B cell (primary cell): ENCODE results near the gene ERC1. TPM values are rescaled to one million over a fixed set of nuclear protein-coding genes. Genes with fewer than 3 reads are reported as not detected.
"Not testable (repeated sequence)": the region's sequence is repeated elsewhere in the genome, so short reads cannot be mapped to it uniquely, and the experiment has no call there.

ENCODE experiments used
- ATAC-seq: fragments of 200-7000 bp; cut with Tn5 transposase; one replicate; pipeline ENCODE4 v1.10.0; 2021; ENCODE audit warnings: low read depth, mild to moderate bottlenecking, moderate number of reproducible peaks, moderate library complexity
- CTCF ChIA-PET: fragments of 350-600 bp; sonication (Branson Sonifier 250); formaldehyde crosslinking; loops from one replicate; lab custom pipeline; 2021; ENCODE audit warnings: antibody characterized with exemption, inconsistent platforms; lab: Charles Lee
- POLR2A ChIA-PET: fragments of 350-600 bp; sonication (Branson Sonifier 250); formaldehyde crosslinking; loops from one replicate; lab custom pipeline; 2021; ENCODE audit warnings: antibody characterized with exemption; lab: Charles Lee
- DNase-seq: peaks from one replicate; pipeline ENCODE4 v3.0.0; 2013
- H2AFZ ChIP-seq: 2 replicates; pipeline ENCODE4 v1.6.1; 2012; ENCODE audit warnings: mild to moderate bottlenecking, low read depth, low read length; ENCODE audit not compliant: insufficient read depth, poor library complexity, severe bottlenecking
- H3K27ac ChIP-seq, 2 donors: 1 replicate in 1 of 2; 2 replicates in 1 of 2; pipeline ENCODE4 v1.5.1; 2012 to 2013; ENCODE audit warnings: low read length in 2 of 2, mild to moderate bottlenecking in 2 of 2, moderate library complexity in 1 of 2
- H3K27me3 ChIP-seq, 4 experiments: fragments of 200-600 bp in 1 of 4; sonication (generic) in 1 of 4; replicated peaks in 1 of 4; 1 replicate in 2 of 4; 2 replicates in 2 of 4; pipeline versions ENCODE4 v1.6.1 to v1.7.0; 2013 to 2016; ENCODE audit warnings: low read length in 3 of 4, mild to moderate bottlenecking in 2 of 4, mixed read lengths in 1 of 4, moderate library complexity in 1 of 4; ENCODE audit not compliant: insufficient read depth in 4 of 4, control insufficient read depth in 3 of 4; ENCODE audit errors: control extremely low read depth in 1 of 4
- H3K36me3 ChIP-seq, 2 experiments: replicated peaks in 1 of 2; 1 replicate in 1 of 2; 2 replicates in 1 of 2; pipeline versions ENCODE4 v1.6.1 to v1.7.1; 2013; ENCODE audit warnings: low read length in 1 of 2; ENCODE audit not compliant: insufficient read depth in 2 of 2, control insufficient read depth in 1 of 2; ENCODE audit errors: control extremely low read depth in 1 of 2, extremely low read depth in 1 of 2
- H3K4me1 ChIP-seq, 2 donors: fragments of 200-600 bp in 1 of 2; sonication (generic) in 1 of 2; 1 replicate in 1 of 2; 2 replicates in 1 of 2; pipeline versions ENCODE4 v1.5.1 to v1.6.1; 2013 to 2017; ENCODE audit warnings: low read length in 2 of 2; ENCODE audit not compliant: control insufficient read depth in 2 of 2, insufficient read depth in 2 of 2
- H3K4me2 ChIP-seq: replicated peaks from 2 replicates; pipeline ENCODE3; 2012; ENCODE audit warnings: mild to moderate bottlenecking, low read depth, low read length; ENCODE audit not compliant: poor library complexity, severe bottlenecking
- H3K4me3 ChIP-seq, 5 experiments: fragments of 200-600 bp in 1 of 5; sonication (generic) in 1 of 5; 1 replicate in 3 of 5; 2 replicates in 2 of 5; pipeline versions ENCODE4 v1.5.1 to v1.7.0; 2011 to 2016; ENCODE audit warnings: low read length in 4 of 5, mild to moderate bottlenecking in 4 of 5, low read depth in 2 of 5, control low read depth in 1 of 5, moderate library complexity in 1 of 5; ENCODE audit not compliant: insufficient read depth in 1 of 5; ENCODE audit errors: control extremely low read depth in 1 of 5, extremely low read depth in 1 of 5
- H3K79me2 ChIP-seq: fragments of 200-600 bp; sonication (generic); one replicate; pipeline ENCODE4 v1.6.0; 2016; ENCODE audit warnings: low read length; ENCODE audit not compliant: control insufficient read depth, insufficient read depth
- H3K9ac ChIP-seq: fragments of 200-600 bp; sonication (generic); 2 replicates; pipeline ENCODE4 v1.6.1; 2017; ENCODE audit warnings: mild to moderate bottlenecking, low read length, moderate library complexity
- H3K9me3 ChIP-seq, 3 donors: one replicate each; pipeline versions ENCODE4 v1.6.1 to v1.7.1; 2013; ENCODE audit warnings: low read length in 2 of 3; ENCODE audit not compliant: control insufficient read depth in 2 of 3, insufficient read depth in 1 of 3; ENCODE audit errors: control extremely low read depth in 1 of 3
- H4K20me1 ChIP-seq: 2 replicates; pipeline ENCODE4 v1.6.0; 2012; ENCODE audit warnings: mild to moderate bottlenecking, low read length; ENCODE audit not compliant: insufficient read depth, control insufficient read depth, poor library complexity, severe bottlenecking
- H3K27ac Mint-ChIP-seq: one replicate; pipeline ENCODE4 v1.8.0; 2021; ENCODE audit warnings: mixed read lengths
- H3K27me3 Mint-ChIP-seq: one replicate; pipeline ENCODE4 v1.8.0; 2021; ENCODE audit warnings: mixed read lengths
- H3K4me1 Mint-ChIP-seq: one replicate; pipeline ENCODE4 v1.8.0; 2021; ENCODE audit warnings: mixed read lengths
- H3K4me3 Mint-ChIP-seq: one replicate; pipeline ENCODE4 v1.8.0; 2021; ENCODE audit warnings: mixed read lengths
- H3K9me3 Mint-ChIP-seq: one replicate; pipeline ENCODE4 v1.8.0; 2022; ENCODE audit warnings: mixed read lengths; ENCODE audit not compliant: insufficient read depth
- CTCF ChIP-seq: fragments of 200-600 bp; IDR thresholded peaks from one replicate; pipeline ENCODE4 v1.8.0; 2022; ENCODE audit warnings: antibody characterized with exemption, mild to moderate bottlenecking
- EZH2 ChIP-seq: IDR thresholded peaks from 2 replicates; pipeline ENCODE4 v1.6.1; 2012; ENCODE audit warnings: borderline replicate concordance, low read depth, mild to moderate bottlenecking, moderate library complexity, low read length; ENCODE audit not compliant: insufficient read depth, poor library complexity, severe bottlenecking
- WGBS: methylation state at CpG from one replicate; pipeline ENCODE4 v1.1.5; 2013; ENCODE audit warnings: missing lambda C conversion rate; ENCODE audit not compliant: insufficient coverage; 5-methylcytosine and 5-hydroxymethylcytosine counted together
- intact Hi-C: fragments of 100-400 bp; cut with micrococcal nuclease; formaldehyde crosslinking; loops from one replicate; pipeline ENCODE4 v1.10.0; 2022
- polyA plus RNA-seq: library from polyadenylated mRNA; depleted of rRNA; stranded (reverse); fragments of >200 nt; gene quantifications from 2 replicates; pipeline ENCODE4 v1.2.3, GENCODE V29; 2012
- total RNA-seq, 2 donors: library from RNA; stranded (reverse); fragments of 120-200 nt in 1 of 2; gene quantifications; 1 replicate in 1 of 2; 2 replicates in 1 of 2; pipeline versions ENCODE4 v1.2.3 to v1.2.4, GENCODE V29; 2013 to 2022

Gene ERC1
- total and polyA plus RNA-seq, 2 donors (not counting 1 experiment from before 2014, with no cell fraction given) = 4.0 to 77.6 TPM

- Histone ChIP-seq H3K36me3 (no peaks in the 10 kb centered on the region), H3K4me3 (no peak overlapping the region), H3K9ac (no peak overlapping the region), H3K27me3 (no peaks in the 10 kb centered on the region), H2AFZ (peak overlapping the region; percentile 21), H3K79me2 (no peaks in the 10 kb centered on the region), H3K9me3 (no peaks in the 10 kb centered on the region), H4K20me1 (no peaks in the 10 kb centered on the region), H3K4me2 (peak overlapping the region; percentile 75), H3K4me1 (peaks cover 23 to 48% of the 10 kb centered on the region in 2 donors), H3K27ac (peak overlapping the region in 1 of 2 donors; percentile 94)
- CTCF ChIA-PET = interaction anchor here (1.7 to 2.9 kb wide), 2 partner anchors 88 to 396 kb away, joined by 6 to 12 read pairs; no protein-coding TSS in a partner anchor
- H3K4me3 Mint-ChIP-seq = peak overlapping the region; percentile 8
- H3K9me3 Mint-ChIP-seq = no peaks in the 10 kb centered on the region
- no peaks in the 10 kb centered on the region for H3K27me3 Mint-ChIP-seq
- ATAC-seq (no peak), DNase-seq (no peak)
- POLR2A ChIA-PET = interaction anchor here (0.6 to 0.9 kb wide), 2 partner anchors 26 to 257 kb away, joined by 3 read pairs; partner anchors contain the start of gene RAD52
- WGBS = no CpG with 5 or more reads among the region's 1 CpG
- H3K27ac Mint-ChIP-seq = peak overlapping the region; percentile 42
- TF ChIP-seq EZH2 (no peak), CTCF (no peak)
- H3K4me1 Mint-ChIP-seq = peaks cover 30% of the 10 kb centered on the region
- intact Hi-C loops = loop anchor here (5.0 kb wide), 1 partner anchor 454 kb away; the partner anchor contains the start of gene WNK1
Observed at GRCh38 chr12:1206118-1206734, 215.2 kb downstream of the ERC1 start.

GRCh38 chr12:1207276-1207675, 216.3 kb downstream of the ERC1 start:
- TF ChIP-seq CTCF (no peak), EZH2 (no peak)
- no peaks in the 10 kb centered on the region for H3K36me3 ChIP-seq
- H3K79me2 ChIP-seq = no peaks in the 10 kb centered on the region
- ATAC-seq (no peak), DNase-seq (no peak)
- H3K27ac Mint-ChIP-seq = peak overlapping the region; percentile 1
- H3K27me3 ChIP-seq = no peaks in the 10 kb centered on the region
- no peaks in the 10 kb centered on the region for H4K20me1 ChIP-seq
- WGBS = no CpG with 5 or more reads among the region's 4 CpGs
- peak overlapping the region; percentile 29 for H3K4me3 Mint-ChIP-seq
- H3K4me3 ChIP-seq = peak overlapping the region in 1 of 5 experiments; percentile 12
- H2AFZ ChIP-seq = no peak overlapping the region
- no peaks in the 10 kb centered on the region for H3K9me3 Mint-ChIP-seq
- H3K4me1 Mint-ChIP-seq = peaks cover 25% of the 10 kb centered on the region
- ChIA-PET POLR2A (no interaction called here), CTCF (interaction anchor here (2.9 kb wide), 1 partner anchor 89 kb away, joined by 12 read pairs; no protein-coding TSS in a partner anchor)
- no peaks in the 10 kb centered on the region for H3K27me3 Mint-ChIP-seq
- intact Hi-C loops = loop anchor here (5.0 kb wide), 1 partner anchor 455 kb away; the partner anchor contains the start of gene WNK1
- H3K9me3 ChIP-seq = no peaks in the 10 kb centered on the region
- no peak overlapping the region for H3K27ac ChIP-seq
- H3K4me2 ChIP-seq = peak overlapping the region; percentile 75
- H3K4me1 ChIP-seq = peaks cover 18 to 42% of the 10 kb centered on the region in 2 donors
- H3K9ac ChIP-seq = no peak overlapping the region

DNA sequence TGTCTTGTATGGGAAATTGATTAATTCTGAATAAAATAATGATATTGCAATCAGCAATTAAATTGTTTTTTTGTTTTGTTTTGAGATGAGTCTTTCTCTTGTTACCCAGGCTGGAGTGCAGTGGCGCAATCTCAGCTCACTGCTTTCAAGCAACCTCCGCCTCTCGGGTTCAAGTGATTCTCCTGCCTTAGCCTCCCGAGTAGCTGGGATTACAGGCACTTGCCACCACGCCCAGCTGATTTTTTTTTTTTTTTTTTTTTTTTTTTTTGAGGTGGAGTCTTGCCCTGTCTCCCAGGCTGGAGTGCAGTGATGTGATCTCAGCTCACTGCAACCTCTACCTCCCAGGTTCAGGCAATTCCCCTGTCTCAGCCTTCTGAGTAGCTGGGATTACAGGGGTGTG, 217.7 kb downstream of the ERC1 start:
- H3K27ac Mint-ChIP-seq, H3K9me3 Mint-ChIP-seq, H3K9me3 ChIP-seq, DNase-seq, H3K27ac ChIP-seq, H3K27me3 Mint-ChIP-seq, H3K36me3 ChIP-seq, H3K79me2 ChIP-seq, H2AFZ ChIP-seq, H4K20me1 ChIP-seq, H3K4me3 Mint-ChIP-seq, H3K9ac ChIP-seq, H3K4me2 ChIP-seq, POLR2A ChIA-PET, H3K27me3 ChIP-seq, H3K4me3 ChIP-seq, ATAC-seq: not testable (repeated sequence)
- CTCF ChIA-PET = interaction anchor here (1.2 kb wide), 1 partner anchor 91 kb away, joined by 4 read pairs; no protein-coding TSS in a partner anchor
- WGBS = no CpG with 5 or more reads among the region's 5 CpGs
- intact Hi-C loops = loop anchor here (5.0 kb wide), 1 partner anchor 456 kb away; the partner anchor contains the start of gene WNK1
- peaks cover 25% of the 10 kb centered on the region for H3K4me1 Mint-ChIP-seq
- peaks cover 6 to 29% of the 10 kb centered on the region in 2 donors for H3K4me1 ChIP-seq
